ENCODE data around the gene ZC3H7B.

- TF ChIP-seq CTCF (IDR thresholded peaks at IDR 0.05; ENCODE audit: low read depth, low read length, poor library complexity, severe bottlenecking) (no peak), EZH2phosphoT487 (IDR thresholded peaks at IDR 0.05; ENCODE audit: borderline replicate concordance, low read length) (no peak)
Measured at GRCh38 chr22:41308544-41308947, 7.2 kb downstream of the ZC3H7B start.

All from DOHH2 (cell line).